Stimulated activated CD4-positive, alpha-beta T cell treated with anti-CD3 and anti-CD28 coated beads, Interleukin-1b, Interleukin-23, amount 100 ng/mL, for 4 hours (primary cell): ENCODE results near the gene ATXN7.

Source experiments
- DNase-seq, 2 donors: peaks; one replicate each; pipeline ENCODE4 v3.0.0-alpha.2; 2020; ENCODE audit warnings: low read depth in 2 of 2

The ATXN7 gene

GRCh38 chr3:64049136-64049535 lies 185.5 kb downstream of the ATXN7 start:
- no peak for DNase-seq

DNA sequence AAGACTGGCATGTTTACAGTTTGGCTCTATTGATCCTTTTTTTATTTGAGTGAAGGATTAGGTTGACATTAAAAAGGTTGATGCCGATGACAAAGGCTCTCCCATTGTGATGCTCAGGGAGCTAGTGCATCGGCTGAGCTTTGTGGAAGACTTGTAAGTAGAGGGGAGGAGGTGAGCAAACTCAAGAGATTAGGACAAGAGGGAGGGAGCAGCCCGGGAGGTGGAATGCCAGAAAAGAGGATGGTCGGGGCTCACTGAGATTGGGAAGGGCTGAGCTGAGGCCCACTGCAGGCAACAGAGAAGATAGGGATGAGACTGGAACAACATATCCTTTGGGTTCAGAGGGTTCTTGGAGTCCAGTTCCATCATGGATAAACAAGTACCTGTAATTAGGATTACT lies 186.2 kb downstream of the ATXN7 start:
- DNase-seq: no peak
